GM15510 (cell line): ENCODE results near the gene MRPS6.

ENCODE experiments used
- POLR2A ChIP-seq: IDR thresholded peaks from 3 replicates; pipeline ENCODE4 v1.6.1; 2011; ENCODE audit warnings: borderline replicate concordance; ENCODE audit not compliant: insufficient read length; ENCODE audit errors: extremely low read depth

Gene MRPS6

DNA sequence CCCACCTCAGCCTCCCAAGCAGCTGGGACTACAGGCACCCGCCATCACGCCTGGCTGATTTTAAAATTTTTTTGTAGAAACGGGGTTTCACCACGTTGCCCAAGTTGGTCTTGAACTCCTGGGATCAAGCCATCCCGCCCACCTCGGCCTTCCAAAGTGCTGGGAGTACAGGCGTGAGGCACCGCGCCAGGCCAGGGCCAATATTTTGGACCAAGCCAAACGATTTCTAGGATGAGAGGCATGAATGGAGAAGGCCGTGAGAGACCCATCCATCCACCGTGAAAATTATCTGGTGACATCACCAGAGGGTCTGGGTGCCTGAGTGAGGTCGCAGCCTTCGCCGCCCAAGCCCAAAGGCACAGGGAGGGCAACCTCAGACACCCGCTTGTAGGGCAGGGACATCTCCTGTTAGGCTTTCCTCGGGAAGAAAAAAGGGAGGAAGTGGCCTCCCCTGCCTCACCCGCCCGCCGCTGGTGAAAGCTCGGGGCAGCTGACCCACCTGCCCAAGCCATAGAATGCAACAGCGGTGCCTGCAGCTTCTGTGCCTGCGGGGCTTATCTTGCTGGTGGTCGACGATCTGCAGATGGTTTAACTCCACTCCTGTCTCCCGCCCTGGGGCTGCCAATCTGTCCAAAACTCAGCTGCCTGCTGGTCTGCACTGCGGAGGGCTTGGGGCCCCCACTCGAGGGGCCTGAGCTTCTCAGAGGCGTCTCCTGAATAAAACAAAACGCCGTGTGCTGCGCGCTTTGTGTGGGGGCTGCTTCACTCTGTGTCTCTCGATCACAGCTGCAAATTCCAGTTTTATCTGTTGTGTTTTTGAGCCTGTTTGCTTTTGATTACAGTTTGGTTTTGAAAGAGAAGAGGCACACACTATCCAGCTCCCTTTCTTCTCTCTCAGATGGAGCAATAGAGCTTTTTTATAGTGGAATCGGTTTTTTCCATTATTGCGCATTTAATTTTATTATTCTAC lies 85.8 kb downstream of the MRPS6 start:
- no peak for TF ChIP-seq POLR2A

DNA sequence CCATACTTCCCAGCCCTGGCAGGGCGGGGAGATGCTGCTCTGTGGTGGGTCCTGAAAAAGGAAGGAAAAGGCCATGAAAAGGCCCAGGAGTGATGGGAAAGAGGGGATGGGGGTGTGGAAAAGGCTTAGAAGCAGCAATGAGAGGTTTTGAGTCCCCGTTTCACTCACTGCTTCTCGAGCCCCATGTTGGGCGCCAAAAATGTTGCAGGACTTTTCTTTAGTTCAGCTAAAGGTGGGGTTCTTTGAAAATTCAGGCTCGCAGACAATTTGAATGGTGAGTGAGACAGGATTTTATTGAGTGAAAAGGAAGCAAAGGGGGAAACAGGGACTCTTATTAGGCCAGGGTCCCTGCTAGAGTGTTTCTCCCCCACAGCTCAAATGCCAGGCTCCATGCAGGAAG lies 93.1 kb downstream of the MRPS6 start:
- TF ChIP-seq POLR2A: no peak

DNA sequence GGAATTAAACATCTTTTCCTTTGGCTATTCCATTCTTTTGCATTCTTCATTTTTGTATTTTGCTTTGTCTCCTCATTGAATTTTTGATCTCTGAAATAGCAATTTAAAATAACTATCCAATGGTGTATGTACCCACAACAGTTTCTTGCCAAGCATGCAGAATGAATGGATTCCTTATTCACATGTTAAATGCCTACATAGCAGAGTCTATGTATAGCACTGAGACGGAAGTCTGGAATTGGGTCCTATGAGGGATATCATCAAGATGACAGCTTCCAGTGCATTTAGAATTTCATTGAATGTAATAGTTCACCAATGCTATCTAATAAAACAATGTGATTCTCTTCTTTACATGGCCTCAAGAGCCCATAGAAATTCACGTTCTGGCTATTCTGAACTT lies 97.5 kb downstream of the MRPS6 start:
- no peak for TF ChIP-seq POLR2A

DNA sequence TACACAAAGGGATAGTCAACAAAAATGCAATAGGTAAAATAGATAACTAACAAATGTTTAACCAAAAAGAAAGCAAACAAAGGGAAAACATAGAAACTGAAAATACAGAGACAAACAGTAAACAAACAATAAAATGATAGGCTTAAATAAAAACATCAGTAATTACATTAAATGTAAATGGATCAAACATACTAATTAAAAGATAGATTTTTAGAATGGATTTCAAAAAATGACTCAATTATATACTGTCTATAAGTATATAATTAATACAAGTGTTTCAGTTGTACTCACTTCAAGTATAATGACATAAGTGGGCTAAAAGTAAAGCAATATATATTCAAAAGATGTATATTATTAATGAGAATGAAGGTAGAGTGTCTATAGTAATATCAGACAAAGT lies 101.1 kb downstream of the MRPS6 start:
- no peak for TF ChIP-seq POLR2A

DNA sequence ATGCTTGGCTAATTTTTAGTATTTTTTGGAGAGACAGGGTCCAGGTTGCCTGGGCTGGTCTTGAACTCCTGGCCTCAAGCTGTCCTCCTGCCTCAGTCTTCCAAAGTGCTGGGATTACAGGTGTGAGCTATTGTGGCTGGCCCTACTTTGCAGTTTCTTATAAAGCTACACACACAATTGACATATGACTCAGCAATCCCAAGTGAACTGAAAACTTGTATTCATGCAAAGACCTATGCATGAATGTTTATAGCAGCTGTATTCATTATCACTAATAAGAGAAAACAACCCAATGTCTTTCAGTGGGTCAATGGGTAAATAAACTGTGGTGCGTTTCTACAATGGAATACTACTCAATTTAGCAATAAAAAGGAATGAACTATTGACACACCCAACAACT lies 103.1 kb downstream of the MRPS6 start:
- no peak for TF ChIP-seq POLR2A

DNA sequence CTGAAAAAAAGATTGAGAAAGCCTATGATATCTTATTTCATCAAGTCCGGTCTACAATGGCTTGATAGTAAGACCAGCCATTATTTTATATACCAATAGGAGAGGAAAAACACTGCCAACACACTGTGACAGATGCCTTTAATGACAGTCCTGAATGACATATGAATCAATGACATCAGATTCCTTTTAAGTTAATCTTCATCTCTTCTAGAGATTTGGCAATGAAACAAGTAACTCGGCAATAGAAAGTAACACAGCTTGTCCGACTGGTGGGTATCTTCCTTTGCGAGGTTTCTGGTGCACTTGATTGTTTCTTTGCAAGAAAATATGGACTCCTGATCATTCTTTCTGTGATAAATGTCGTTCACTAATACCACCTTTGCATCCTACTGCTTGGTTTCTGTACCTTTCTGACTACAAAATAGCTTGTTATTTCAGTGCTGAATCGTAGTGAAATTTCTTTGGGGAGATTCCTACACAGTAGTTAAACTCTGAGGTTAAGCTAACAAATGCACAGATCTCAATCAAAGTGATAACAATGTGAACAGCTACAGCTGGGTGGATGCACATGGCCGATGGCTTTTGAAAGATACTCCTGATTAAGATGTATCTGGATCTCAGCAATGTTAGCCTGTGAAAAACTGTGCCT lies 104.7 kb downstream of the MRPS6 start:
- TF ChIP-seq POLR2A: no peak

DNA sequence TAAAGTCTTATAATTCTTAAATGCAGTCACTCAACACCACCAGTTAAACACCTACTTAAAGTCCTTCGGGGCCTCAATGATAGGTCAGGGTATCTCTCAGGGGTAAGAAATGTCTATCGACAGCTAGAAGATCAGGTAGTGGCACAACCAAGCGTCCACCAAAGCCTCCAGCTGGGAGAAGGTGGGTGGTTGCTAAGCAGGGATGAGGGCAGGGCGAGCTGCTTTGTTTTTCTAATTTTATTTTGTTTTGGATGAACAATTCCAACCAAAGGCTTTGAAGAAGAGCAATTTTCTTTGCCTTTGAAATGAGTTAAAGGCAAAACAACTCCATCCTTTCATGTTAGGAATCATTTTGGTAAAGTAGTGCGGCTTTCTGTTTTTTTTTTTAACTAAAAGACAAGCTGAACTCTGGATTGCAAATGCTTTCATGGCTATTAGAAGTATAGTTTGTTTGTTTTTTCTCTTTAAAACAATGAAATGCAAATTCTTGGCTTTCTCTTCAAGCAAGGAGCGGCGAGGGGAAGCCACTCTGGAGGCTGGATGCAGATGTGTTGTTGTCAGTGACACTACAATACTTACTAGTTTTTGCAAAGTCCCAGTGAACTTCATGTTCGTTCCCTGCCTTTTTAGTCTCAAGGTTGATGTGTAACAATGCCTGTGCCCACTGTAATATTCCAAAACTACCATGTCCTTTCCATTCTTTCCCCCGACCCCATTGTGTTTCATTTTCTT lies 106.0 kb downstream of the MRPS6 start:
- TF ChIP-seq POLR2A: no peak

DNA sequence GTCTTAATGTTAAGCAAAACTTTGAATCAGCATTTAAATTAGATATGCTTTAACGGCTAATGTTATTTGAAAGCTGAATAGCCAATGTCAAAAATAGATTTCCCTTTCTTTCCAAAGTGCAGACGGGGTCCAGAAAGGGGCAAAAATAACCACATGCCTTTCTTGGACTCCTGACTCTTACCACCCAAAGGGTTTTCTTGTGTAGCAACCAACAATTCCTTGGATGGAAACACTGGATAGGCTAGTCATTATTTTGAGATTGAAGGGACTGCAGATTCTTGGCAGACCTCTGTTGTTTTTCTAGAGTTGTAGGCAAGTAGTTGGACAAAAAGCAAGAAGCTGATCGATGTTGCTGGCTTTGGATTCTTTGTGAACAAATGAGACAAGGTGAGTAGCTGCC lies 107.0 kb downstream of the MRPS6 start:
- no peak for TF ChIP-seq POLR2A

DNA sequence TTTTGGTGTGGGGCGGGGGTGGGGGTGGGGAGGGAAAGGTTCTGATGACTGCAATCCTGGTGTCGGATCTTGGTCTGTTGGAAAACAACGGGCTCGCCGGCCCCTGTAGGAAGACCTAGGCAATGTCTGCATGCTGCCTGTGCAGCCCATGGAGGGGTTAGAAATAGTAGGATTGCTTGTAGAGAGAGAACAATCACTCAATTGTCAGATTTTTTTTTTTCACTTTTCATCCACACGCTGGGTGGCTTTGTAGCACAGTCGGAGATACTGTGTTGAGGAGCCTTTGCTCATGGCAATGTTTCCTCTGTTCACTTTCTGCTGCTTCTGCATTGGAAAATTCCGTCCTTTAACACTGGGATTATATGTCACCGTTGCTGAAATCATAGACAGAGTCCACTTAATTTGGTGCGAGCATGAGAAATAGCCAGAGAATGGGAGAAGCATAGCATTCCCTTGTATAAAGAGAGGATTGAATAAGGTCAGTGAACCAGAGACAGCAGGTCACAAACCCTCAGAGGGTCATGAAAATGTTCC lies 107.5 kb downstream of the MRPS6 start:
- TF ChIP-seq POLR2A: no peak

DNA sequence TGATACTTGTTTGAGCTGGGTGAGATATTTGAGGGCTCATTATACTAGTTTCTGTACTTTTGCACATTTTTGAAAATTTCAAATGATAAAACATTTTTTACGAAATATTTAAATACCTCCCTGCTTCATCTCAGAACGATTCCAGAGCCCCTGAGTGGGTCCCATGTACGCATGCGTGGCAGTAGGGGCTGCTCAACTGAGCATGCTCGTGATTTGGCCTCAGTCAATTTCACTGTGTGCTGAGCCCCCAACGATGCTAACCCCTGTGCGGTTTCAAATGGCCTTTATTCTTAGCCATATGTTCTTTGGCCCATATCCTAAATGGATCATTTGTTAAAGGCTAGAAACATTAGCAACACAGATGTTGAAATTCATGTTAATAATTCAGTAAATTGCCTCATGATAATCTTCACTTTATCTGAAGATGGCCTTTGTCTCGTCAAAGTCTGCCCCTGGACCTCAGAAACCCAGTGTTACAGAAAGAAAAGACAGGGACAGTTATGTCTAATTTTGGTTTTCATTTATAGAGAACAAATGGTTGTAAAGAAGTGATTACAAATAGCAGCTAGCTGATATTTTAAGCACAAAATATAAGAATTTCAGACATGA lies 108.2 kb downstream of the MRPS6 start:
- no peak for TF ChIP-seq POLR2A

DNA sequence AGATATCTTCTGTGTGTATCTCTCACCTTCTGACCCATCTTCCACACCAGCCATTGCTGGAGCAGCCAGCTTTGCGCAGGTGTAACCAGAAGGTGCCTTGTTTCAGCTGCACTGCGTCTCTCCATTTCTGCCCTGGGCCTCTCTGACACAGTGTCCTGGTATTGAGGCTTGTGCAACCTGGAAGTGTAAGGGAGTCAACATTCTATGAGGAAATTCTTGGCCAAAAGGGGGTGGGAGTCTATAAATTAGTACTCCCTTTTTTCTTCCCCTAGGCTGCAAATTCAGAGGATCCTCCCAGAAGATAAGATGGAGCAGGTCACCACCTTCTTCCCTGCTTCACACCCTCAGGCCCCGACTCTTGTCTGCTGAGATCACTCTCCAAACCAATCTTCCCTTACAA lies 109.1 kb downstream of the MRPS6 start:
- TF ChIP-seq POLR2A: no peak

DNA sequence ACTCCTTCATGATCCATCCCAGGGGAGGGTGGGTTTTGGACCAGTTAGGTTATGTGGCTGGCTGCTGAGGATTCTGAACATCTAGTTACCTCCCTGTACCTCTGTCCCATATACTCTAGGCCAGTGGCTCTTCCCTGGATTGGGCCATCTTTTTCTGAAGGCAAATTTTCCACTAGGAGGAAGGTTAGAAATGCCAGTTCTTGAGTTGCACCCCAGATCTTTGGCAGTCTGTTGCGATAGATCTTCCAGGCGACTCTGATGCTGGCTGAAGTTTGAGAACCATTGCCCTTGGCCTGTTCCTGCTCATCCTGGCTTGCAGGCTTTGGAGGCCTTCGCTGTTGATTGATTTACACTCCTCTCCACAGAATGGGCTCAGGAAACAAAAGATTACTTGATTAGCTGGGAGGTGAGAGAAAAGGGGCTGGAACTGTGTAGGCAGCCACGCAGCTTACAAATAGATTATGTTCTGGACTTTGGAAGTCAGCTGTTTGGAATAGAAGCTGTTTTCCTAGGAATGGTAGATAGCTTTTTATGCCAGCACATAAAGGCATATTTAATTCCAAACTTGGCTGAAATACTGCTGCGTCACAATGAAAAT lies 110.1 kb downstream of the MRPS6 start:
- no peak for TF ChIP-seq POLR2A

DNA sequence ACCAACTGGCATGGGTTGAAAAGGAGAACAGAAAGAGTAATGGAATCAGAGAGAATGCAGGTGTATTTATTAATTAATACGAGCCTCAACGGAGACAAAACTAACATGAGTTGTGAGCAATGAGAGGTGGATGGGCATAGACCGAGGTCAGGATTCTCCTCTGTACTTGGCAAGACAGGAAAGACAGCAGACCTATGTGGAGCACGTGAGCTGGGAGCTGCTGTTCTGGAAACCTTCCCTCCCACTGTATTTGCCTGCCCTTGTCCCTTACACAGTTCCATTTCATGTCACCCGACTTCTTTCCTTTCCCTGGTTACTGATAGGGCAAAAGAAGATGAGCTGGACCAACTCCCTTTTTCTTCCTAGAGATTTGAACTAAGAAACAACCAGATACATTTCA lies 110.9 kb downstream of the MRPS6 start:
- no peak for TF ChIP-seq POLR2A
